Suprapubic skin (tissue), 4 donors: ENCODE measurements around the gene SPATA20.

Source experiments
- EP300 ChIP-seq: sonication (generic); formaldehyde crosslinking; IDR thresholded peaks from one replicate; pipeline ENCODE4 v1.6.1; 2017; ENCODE audit warnings: antibody characterized with exemption
- POLR2A ChIP-seq, 2 donors: fragments of 450-650 bp; IDR thresholded peaks; one replicate each; pipeline ENCODE4 v1.6.1; 2017; ENCODE audit warnings: antibody characterized with exemption in 2 of 2, mild to moderate bottlenecking in 2 of 2, moderate library complexity in 2 of 2
- POLR2AphosphoS5 ChIP-seq, 3 donors: sonication (generic); formaldehyde crosslinking; IDR thresholded peaks; one replicate each; pipeline ENCODE4 v1.6.1; 2017; ENCODE audit warnings: antibody characterized with exemption in 3 of 3
- TF ChIP-seq, protein P1 (sequence below), 2 donors: fragments of 200-600 bp in 1 of 2; fragments of 450-650 bp in 1 of 2; sonication (generic) in 1 of 2; IDR thresholded peaks; one replicate each; pipeline ENCODE4 v1.5.1; 2016 to 2019; ENCODE audit warnings: antibody characterized with exemption in 2 of 2, mild to moderate bottlenecking in 1 of 2, moderate library complexity in 1 of 2

GRCh38 chr17:50506298-50506697, 40.7 kb upstream of the SPATA20 start:
- TF ChIP-seq, protein P1, sequence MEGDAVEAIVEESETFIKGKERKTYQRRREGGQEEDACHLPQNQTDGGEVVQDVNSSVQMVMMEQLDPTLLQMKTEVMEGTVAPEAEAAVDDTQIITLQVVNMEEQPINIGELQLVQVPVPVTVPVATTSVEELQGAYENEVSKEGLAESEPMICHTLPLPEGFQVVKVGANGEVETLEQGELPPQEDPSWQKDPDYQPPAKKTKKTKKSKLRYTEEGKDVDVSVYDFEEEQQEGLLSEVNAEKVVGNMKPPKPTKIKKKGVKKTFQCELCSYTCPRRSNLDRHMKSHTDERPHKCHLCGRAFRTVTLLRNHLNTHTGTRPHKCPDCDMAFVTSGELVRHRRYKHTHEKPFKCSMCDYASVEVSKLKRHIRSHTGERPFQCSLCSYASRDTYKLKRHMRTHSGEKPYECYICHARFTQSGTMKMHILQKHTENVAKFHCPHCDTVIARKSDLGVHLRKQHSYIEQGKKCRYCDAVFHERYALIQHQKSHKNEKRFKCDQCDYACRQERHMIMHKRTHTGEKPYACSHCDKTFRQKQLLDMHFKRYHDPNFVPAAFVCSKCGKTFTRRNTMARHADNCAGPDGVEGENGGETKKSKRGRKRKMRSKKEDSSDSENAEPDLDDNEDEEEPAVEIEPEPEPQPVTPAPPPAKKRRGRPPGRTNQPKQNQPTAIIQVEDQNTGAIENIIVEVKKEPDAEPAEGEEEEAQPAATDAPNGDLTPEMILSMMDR (IDR thresholded peaks at IDR 0.05), result no peak
- TF ChIP-seq EP300 (no peak), POLR2A (IDR thresholded peaks at IDR 0.05) (no peak), POLR2AphosphoS5 (IDR thresholded peaks at IDR 0.05) (no peak)
